Activated naive CD4-positive, alpha-beta T cell treated with anti-CD3 and anti-CD28 coated beads, Interleukin-2, amount 50 U/mL, for 24 hours (primary cell): ENCODE measurements around the gene WFIKKN2.

Experiments
- H3K27ac Mint-ChIP-seq: one replicate; pipeline ENCODE4 v1.8.0; 2021; ENCODE audit warnings: mild to moderate bottlenecking, mixed read lengths
- H3K27me3 Mint-ChIP-seq: one replicate; pipeline ENCODE4 v1.8.0; 2021; ENCODE audit warnings: mixed read lengths
- H3K36me3 Mint-ChIP-seq: one replicate; pipeline ENCODE4 v1.8.0; 2021; ENCODE audit warnings: mixed read lengths
- H3K4me1 Mint-ChIP-seq: one replicate; pipeline ENCODE4 v1.8.0; 2021; ENCODE audit warnings: mixed read lengths
- H3K4me3 Mint-ChIP-seq: one replicate; pipeline ENCODE4 v1.8.0; 2021; ENCODE audit warnings: mild to moderate bottlenecking, mixed read lengths
- H3K9me3 Mint-ChIP-seq: one replicate; pipeline ENCODE4 v1.8.0; 2021; ENCODE audit warnings: mixed read lengths

The WFIKKN2 gene

DNA sequence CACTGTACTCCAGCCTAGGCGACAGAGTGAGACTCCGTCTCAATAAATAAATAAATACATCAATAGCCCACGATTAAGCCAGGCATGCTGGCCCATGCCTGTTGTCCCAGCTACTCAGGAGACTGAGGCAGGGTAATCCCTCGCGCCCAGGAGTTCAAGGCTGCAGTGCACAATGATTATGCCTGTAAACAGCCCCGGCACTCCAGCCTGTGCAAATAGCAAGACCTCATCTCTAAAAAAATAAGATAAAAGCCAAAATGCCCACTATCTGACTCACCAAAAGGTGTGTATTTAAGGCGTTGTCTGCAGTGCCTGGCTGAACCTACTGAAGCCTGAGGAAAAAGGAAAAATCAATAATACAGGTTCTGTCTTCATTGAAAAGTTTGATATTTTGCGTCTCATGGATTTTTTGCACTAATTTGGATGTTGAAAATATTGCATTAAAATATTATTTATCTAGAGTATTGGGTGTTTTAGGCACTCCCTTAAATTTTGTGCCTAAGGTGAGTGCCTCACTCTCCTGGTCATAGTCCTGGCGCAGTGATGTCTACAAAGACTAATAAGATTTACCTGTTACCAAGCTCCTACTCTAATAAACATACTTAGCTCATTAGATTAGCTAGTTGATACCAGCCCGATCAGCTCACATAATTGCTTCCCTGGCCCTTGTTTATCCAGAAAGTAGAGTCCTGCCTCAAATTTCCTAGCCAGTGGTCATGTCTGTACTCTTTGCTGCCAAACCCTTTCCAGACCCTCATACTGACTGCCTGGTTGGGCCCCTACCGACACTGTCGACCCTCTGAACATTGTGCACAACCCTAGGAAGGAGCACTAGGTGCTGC is 55.5 kb downstream of the WFIKKN2 start:
- Mint-ChIP-seq H3K4me3 (no peak overlapping the region), H3K27ac (peak overlapping the region; percentile 14), H3K9me3 (no peaks in the 10 kb centered on the region), H3K4me1 (peaks cover 25% of the 10 kb centered on the region), H3K27me3 (no peaks in the 10 kb centered on the region), H3K36me3 (no peaks in the 10 kb centered on the region)

DNA sequence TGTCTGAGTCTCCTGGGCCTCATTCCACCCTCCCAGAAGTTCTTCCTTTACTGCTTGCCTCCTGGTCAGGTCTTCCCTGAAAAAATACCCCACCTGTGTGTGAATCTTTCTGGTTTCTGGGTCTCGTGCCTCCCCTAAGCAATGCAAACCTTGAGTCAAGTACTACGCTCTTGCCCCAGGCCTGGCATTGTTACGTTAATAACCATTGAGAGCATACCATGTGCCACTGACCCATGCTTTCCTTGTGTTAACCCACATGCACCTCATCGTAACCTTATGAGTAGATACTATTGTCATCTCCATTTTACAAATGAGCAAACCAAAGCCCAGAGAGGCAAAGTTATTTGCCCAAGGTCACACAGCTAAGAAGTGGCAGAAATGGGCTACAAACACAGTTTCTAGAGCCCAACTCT is 56.2 kb downstream of the WFIKKN2 start:
- no peak overlapping the region for H3K4me3 Mint-ChIP-seq
- H3K36me3 Mint-ChIP-seq = no peaks in the 10 kb centered on the region
- no peaks in the 10 kb centered on the region for H3K9me3 Mint-ChIP-seq
- H3K4me1 Mint-ChIP-seq = peaks cover 19% of the 10 kb centered on the region
- H3K27me3 Mint-ChIP-seq = no peaks in the 10 kb centered on the region
- no peak overlapping the region for H3K27ac Mint-ChIP-seq
